Adipose tissue (tissue), 3 donors: ENCODE results near the gene PHF21A. TPM values are rescaled to one million over a fixed set of nuclear protein-coding genes. Genes with fewer than 3 reads are reported as not detected.
"Not testable (repeated sequence)": the region's sequence is repeated elsewhere in the genome, so short reads cannot be mapped to it uniquely, and the experiment has no call there.

Experiments
- H3K27ac ChIP-seq: one replicate; pipeline ENCODE4 v1.5.1; 2013; ENCODE audit warnings: low read depth, low read length
- WGBS, 3 donors: extraction: QIAGEN DNeasy Blood & Tissue Kit; methylation state at CpG; one replicate each; pipeline ENCODE4 v1.1.7; 2013; 5-methylcytosine and 5-hydroxymethylcytosine counted together
- polyA plus RNA-seq, 3 donors: library from polyadenylated mRNA; stranded (reverse); fragments of 200-250 nt; gene quantifications; one replicate each; pipeline ENCODE4 v1.2.3, GENCODE V29; 2013
- donor health status: healthy with polysubstance abuse.
- donor health status: Bipolar disorder and iron deficiency.
- donor health status: healthy.

The PHF21A gene
- polyA plus RNA-seq, 3 donors = 6.5 to 29.5 (median 14.0) TPM

DNA sequence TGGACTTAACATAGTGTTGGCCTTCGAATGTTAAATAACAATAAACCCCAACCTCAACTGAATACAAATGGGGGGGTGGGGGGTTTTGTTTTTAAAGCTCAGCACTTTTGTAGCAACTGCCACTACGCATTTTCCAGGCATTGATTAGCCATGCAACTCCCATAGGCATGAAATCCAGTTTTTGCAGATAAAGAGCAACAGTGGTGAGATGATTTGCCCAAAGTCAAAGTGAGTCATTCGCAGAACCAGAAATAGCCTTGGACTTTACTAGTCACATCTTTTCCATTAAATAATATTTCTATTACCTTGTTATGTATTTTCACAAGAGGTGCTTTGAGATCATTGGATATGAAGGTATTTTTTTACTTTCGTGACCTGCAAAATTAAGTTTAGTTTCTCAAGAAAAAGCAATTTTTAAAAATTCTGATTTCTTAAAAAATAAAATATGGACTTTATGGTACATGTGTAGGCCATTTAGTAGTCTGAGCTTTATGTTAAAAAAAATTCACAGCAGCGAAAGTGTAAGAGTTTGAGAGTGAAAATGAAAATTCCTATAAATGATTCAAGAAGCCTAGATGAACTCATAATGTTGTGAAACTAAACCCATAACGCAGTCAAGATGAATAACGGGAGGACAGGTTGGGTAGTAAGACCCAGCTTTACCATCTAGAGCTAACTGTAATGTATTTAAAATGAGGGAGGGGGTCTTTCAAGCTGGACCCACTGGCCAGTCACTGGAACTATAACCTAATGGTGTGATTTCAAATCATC, 1.9 kb upstream of the PHF21A start:
- no peak overlapping the region for H3K27ac ChIP-seq
- WGBS, 3 donors = 61 to 72% (median 68%) methylated on average over 7 of the region's 7 CpGs

DNA sequence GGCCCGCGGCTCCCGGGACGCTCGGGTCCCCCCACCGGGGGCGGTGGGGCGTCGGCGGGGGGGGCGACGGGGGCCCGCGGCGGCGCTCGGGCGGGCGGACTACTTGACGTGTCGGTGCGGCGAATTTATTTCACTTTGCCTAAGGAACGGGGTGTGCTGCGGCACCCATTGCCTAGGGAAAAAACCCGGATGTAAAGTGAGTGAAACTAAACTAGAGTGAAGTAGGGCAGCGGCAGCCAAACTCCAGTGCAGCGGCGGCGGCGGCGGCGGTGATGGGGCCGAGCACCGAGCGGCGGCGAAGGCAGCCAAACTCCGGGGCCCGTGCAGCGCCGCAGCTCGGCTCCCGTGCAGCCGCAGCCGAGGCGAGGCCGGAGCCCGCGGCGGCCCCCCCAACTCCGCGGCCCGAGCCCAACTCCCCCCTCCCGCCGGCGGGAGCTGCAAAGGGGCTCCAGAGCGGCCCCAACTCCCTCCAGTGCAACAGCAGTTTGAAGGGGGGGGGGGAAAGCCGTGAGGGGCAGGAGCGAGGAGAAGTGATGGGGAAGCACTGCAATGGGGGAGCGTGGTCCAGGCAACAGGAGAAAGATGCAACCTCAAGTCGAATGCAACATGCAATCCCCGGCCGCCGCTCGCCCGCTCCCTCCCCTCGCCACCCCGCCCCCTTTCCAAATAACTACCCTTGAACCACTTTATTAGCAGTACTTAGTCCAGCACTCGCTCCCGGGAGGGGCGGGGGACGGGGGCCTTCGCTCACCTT, 647 bp upstream of the PHF21A start:
- H3K27ac ChIP-seq = peak overlapping the region; percentile 80
- WGBS, 3 donors = 0 to 1% (median 0%) methylated on average over 46 to 74 of the region's 74 CpGs

DNA sequence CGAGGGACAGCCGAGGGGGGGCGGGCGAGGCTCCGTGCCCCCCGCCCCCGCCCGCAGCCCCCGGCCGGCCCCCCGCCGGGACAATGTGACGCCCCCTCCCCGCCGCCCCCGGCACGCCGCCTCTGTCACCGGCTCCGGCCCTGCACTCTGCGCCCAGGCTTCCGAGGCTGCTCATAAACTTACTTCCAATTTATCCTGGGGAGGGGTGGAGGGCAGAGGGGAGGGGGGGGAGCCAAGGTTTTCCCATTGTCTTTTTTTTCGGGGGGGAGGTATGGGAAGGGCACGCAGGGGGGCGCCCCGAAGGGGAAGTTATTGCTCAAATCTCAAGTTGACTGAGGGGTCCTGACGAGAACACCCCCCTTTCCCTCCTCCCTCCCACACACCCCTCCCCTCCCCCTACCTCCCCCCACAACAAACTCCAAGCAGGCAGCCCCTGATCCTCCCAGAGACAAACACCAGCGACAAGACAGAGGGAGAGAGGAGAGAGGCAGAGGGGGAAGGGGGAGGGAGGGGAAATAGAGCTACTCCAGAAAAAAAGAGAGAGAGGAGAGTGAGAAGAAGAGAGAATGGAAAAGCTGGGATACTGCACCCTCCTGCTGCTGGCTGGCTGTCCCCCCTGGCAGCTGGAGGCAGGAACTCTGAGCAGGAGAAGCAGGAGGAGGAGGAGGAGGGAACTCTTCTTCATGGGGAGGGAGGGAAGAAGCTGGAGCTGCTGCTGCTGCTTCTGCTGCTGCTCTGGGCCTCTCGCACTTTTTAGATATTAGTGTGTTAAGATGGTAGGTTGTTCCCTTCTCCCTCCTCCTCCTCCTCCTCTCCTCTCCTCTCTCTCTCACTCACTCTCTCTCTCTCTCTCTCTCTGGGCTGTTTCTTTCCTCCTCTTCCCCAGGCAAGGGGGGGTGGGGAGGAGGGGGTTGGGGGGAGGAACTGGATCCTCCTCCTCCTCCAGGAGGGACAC, 631 bp downstream of the PHF21A start:
- peak overlapping the region; percentile 80 for H3K27ac ChIP-seq
- WGBS, 3 donors = 0 to 3% (median 0%) methylated on average over 13 to 29 of the region's 29 CpGs

DNA sequence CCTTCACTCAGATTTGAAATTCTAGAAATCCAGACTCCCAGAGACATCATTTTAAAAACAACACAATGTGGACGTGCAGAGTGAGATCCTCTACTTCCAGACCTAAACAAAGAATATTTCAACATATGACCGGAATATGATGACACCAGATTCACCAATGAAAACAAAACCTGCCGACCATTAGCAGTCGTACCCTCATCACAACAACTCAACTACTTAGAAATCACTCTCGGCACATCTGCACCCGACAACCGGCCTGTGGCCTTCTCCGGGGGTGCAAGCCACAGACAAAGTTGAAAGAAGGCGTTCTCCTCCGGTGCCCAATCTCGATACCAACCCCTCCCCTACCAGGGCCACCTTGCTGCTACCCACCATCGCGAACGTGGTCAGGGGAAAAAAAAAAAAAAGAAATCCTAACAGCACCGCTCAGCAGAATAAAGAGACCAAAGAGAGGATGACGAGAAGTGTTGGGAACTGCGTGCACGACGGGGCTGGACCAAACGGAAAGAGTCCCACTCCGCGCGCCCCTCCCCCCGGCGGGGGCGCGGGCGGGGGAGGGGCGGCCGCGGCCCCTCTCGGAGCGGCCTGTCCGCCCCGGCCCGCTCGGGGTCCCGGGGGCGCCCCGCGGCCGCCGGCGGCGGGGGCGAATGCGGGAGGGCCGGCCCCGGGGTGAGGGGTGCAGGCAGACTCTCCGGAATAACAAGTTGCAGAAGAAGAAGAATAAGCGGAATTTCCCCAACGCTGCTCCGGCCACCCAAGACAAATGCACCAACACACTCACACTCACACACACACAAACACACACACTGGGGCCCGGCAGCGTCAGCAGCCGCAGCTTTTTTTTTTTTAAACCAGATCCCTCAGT, 1.7 kb downstream of the PHF21A start:
- 0 to 1% (median 1%) methylated on average over 38 to 56 of the region's 56 CpGs for WGBS, 3 donors
- peak overlapping the region; percentile 89 for H3K27ac ChIP-seq

- H3K27ac ChIP-seq = peak overlapping the region; percentile 89
- WGBS, 3 donors = 21 to 40% (median 25%) methylated on average over 6 of the region's 6 CpGs
Measured at GRCh38 chr11:46118702-46119351, 2.4 kb downstream of the PHF21A start.

DNA sequence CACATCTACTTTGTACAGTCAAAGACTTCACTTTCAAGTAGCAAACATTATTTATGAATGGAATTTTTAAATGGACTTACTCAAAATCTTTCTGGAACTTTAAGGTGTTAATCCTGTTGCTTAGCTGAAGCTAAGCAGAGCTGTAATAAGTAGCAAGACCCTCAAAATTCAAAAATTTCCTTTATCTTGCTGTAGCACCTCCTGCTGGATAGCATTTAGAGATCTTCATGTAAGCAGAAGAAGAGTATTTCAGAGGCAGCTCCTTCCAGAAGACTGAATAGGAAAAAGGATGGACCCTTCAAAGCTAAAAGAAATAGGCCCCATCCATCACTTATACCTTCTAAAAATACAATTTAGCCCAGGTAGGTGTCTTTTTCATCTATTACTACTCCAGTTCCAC, 3.4 kb downstream of the PHF21A start:
- H3K27ac ChIP-seq = no peak overlapping the region

GRCh38 chr11:46116712-46117037, 4.6 kb downstream of the PHF21A start:
- WGBS, 3 donors = 92 to 94% (median 93%) methylated on average over 10 of the region's 10 CpGs
- not testable (repeated sequence) for H3K27ac ChIP-seq

GRCh38 chr11:46116007-46116711, 5.1 kb downstream of the PHF21A start:
- H3K27ac ChIP-seq = no peak overlapping the region
- 78 to 88% (median 85%) methylated on average over 3 of the region's 3 CpGs for WGBS, 3 donors

- no peak overlapping the region for H3K27ac ChIP-seq
Measured at GRCh38 chr11:46114961-46115360, 6.3 kb downstream of the PHF21A start.

- WGBS, 3 donors = 62 to 86% (median 86%) methylated on average over 4 of the region's 4 CpGs
- no peak overlapping the region for H3K27ac ChIP-seq
Measured at GRCh38 chr11:46114378-46114777, 6.9 kb downstream of the PHF21A start.

DNA sequence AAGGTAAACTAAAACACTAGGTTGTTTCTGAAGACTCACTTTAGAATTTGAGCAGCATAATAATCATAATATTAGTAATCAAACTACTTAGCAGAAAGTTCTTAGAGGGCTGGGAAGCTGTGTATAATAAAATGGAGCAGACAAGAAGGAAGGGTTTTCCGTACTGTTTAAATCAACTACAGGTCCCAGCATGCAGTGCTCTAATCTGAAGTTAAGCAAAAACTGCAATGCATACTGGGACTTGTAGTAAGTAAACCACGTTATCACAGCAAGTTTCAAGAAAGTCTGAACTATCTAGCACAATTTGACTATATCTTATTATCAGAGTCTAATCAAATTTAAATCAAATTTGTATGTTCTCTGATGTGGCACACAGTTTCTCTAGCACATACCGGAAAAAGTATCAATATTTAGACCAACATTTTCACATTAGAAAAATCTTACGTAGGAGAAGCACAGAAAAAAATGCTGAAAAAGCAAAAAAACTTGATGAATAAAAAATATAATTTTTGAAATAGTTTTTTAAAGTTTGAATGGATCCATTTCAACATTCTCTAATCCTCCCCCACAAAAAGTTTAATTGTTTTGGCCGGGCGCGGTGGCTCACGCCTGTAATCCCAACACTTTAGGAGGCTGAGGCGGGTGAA, 8.2 kb downstream of the PHF21A start:
- WGBS, 3 donors = 73 to 74% (median 74%) methylated on average over 9 of the region's 9 CpGs
- no peak overlapping the region for H3K27ac ChIP-seq

GRCh38 chr11:46108751-46109150, 12.5 kb downstream of the PHF21A start:
- no peak overlapping the region for H3K27ac ChIP-seq
- WGBS, 3 donors = 93 to 99% (median 96%) methylated on average over 2 of the region's 2 CpGs

DNA sequence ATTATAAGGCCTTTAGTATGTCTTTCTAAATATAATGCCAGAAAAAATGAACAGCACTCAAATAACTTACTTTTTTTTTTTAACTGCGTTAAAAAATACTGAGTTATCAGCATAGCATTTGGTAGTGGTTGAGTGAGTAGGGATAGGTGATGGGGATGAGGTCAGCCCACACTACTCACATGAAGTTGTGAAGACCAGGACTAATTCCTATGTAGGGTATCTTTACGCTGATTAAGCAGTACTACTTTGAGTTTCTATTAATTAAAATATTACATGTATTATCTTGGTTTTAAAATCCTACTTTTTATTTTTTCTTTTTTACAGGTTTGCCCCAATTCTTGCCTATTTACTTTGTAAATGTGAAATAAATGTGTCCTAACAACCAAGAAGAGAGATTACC, 13.5 kb downstream of the PHF21A start:
- 84 to 87% (median 87%) methylated on average over 2 of the region's 2 CpGs for WGBS, 3 donors

GRCh38 chr11:46107408-46107718, 13.9 kb downstream of the PHF21A start:
- 85 to 86% (median 86%) methylated on average over 4 of the region's 4 CpGs for WGBS, 3 donors

More for the DNA sequence above, 13.5 kb downstream of the PHF21A start:
- no peak overlapping the region for H3K27ac ChIP-seq

DNA sequence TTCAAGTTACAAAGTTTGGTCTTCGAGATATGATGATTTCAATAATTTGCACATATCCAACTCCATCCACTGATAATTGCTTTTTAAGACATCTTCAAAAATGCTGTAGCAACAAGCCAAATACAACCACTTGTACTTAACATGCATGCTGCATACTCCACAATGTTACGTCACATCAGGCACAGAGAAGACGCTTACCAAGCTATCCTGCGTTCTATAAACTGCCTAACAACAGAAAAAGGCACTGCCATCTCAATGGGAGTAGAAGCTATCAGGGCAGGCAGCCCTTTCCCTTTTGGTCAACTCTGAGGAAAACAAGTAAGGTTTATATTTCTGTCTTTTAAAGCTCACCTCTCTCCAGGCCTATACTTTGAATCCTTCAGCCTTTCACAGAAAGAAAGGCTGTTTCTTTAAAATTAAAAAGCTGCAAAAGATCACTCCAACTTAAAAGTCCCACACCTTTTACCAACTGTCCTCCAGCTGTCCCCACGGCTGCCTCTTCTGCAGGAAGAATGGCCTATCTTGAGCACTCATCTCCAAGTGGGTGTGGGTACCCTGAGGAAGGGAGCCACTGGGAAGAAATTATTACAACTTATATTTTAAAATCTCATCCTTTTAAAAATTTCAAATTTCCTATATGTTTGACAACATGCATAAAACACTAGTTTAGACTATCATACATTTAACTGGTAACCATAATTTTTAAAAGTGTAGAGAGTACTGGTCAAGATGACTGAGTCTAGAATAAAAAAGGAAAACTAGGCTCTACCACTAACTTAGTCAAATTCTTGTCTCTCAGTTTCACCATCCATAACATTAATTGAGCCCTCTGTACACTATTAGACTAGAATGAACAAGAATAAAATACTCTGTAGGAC, 14.5 kb downstream of the PHF21A start:
- H3K27ac ChIP-seq = no peak overlapping the region
- 51 to 62% (median 55%) methylated on average over 5 of the region's 5 CpGs for WGBS, 3 donors

More at GRCh38 chr11:46107408-46107718, 13.9 kb downstream of the PHF21A start:
- H3K27ac ChIP-seq = no peak overlapping the region

GRCh38 chr11:46105926-46106325, 15.3 kb downstream of the PHF21A start:
- H3K27ac ChIP-seq = no peak overlapping the region
- WGBS, 3 donors = 65 to 78% (median 70%) methylated on average over 2 of the region's 2 CpGs
